ENCODE results near the gene CCL11.

DNA sequence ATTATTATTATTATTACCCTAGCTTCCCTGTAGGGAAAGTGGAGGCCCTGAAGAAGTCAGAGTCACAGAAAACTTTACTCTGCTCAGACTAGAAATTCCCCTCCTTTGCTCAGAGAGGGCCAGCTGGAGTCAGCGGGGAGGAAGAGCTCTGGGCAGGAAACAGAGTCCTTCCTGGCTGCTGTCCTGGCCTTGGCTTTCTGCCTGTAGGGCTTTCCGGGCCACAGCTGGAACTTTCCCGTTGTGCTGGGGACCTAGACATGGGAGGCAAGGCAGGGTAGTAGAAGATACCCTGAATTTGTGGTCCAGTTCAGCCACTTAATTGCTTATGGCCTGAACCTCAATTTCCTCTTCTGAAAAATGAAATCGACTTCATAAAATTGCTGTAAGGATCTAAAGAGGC lies 44.5 kb upstream of the CCL11 start:
- TF ChIP-seq CTCF (IDR thresholded peaks at IDR 0.05) (no peak), NPAS2 (CRISPR knock-in tag; IDR thresholded peaks at IDR 0.05; ENCODE audit: borderline replicate concordance) (no peak), POLR2A (IDR thresholded peaks at IDR 0.05; ENCODE audit: low read length) (no peak), CEBPB (IDR thresholded peaks at IDR 0.05) (no peak), NR3C1 (IDR thresholded peaks at IDR 0.05) (no peak)

Data from A549 (cell line).